ENCODE data around the gene DIP2C.

GRCh38 chr10:614139-614711, 75.2 kb downstream of the DIP2C start:
- no peak for TF ChIP-seq POLR2A (IDR thresholded peaks at IDR 0.05; ENCODE audit: low read depth, low read length)
- no peak for TF ChIP-seq POLR2AphosphoS5 (IDR thresholded peaks at IDR 0.05; ENCODE audit: low read depth, low read length)

Data from GM12892 (cell line).